RCC 7860 (cell line): ENCODE data around the gene CKS2.

ENCODE experiments used
- DNase-seq: peaks from one replicate; pipeline ENCODE4 v3.0.0-alpha.2; 2015; ENCODE audit warnings: low spot score
- FAIRE-seq: peaks from 2 replicates; lab custom pipeline; 2012; peaks lifted over from hg19 to GRCh38; lab: Jason Lieb, UNC

Gene CKS2

DNA sequence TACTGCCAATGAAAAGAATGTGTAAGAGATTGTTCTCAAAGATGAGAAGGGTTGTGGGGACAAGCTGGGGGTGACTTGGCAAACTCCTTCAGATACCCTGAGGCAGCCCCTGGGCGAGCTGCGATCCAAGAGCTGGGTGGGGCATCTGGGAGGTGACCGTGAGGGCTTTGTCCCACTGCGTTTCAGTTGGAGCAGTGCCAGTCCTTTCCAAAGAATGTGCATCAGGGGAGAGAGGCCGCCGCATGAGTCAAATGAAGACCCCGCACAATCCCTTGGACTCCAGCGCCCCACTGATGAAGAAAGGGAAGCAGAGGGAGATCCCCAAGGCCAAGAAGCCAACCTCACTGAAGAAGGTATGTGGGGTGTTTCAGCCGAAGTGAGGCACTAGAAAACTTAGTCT lies 35.7 kb downstream of the CKS2 start:
- FAIRE-seq (no peak), DNase-seq (no peak)

DNA sequence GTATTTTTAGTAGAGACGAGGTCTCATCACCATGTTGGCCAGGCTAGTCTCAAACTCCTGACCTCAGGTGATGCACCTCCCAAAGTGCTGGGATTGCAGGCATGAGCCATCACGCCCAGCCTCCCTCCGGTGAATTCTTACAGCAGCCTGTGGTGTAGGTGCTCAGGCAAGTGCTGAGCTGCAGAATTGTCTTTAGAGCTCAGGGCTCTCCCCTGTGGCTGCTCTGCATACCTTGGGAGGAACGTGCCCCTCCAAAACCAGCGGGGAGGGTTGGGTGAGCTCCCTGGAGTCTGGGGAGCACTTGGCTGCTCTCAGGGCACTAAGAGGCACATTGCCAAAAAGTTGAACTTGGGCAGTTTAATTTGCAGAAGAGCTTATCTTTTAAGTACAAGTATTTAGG lies 36.7 kb downstream of the CKS2 start:
- no peak for DNase-seq
- FAIRE-seq: no peak

DNA sequence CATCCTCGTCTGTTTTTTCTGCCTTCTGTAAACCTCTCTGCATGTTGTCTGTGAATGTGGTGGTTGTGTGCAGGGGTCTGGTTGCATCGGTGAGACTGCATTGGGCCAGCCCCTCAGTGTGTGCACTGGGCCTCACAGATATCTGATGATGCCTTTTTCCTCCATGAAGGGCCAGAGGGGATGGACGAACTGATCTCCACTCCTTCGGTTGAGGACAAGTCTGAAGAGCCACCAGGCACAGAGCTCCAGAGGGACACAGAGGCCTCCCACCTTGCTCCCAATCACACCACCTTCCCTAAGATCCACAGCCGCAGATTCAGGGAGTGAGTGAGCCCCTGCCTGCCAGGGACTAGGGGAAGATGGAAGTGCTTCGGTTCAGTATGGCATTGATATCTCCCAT lies 38.6 kb downstream of the CKS2 start:
- DNase-seq (no peak), FAIRE-seq (no peak)

DNA sequence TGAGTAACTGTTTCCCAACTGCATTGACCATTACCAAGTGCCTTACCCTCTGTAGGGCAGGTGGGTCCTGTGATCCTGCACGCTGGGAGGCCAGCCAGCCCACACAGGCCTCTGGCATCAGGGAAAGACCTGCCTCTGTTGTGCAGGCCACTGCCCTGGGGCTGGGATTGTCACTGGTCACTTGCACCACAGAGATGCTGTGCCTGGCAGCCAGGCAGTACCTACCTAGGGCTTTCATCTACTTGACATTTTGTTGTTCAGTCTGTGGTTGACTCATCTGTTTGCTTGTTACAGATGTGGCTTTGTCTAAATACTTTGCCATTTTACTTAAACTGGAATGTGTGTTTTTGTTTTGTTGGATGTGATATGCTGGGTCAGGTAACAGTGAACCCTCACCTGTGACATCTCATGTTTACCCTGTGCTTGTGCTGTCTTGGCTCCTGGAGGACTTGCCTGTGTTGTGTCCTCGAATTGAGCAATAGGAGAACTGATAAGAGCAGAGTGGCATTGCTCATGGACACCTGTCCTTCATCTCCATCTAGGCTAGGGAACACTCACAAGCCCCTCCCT lies 40.1 kb downstream of the CKS2 start:
- FAIRE-seq (no peak), DNase-seq (no peak)

DNA sequence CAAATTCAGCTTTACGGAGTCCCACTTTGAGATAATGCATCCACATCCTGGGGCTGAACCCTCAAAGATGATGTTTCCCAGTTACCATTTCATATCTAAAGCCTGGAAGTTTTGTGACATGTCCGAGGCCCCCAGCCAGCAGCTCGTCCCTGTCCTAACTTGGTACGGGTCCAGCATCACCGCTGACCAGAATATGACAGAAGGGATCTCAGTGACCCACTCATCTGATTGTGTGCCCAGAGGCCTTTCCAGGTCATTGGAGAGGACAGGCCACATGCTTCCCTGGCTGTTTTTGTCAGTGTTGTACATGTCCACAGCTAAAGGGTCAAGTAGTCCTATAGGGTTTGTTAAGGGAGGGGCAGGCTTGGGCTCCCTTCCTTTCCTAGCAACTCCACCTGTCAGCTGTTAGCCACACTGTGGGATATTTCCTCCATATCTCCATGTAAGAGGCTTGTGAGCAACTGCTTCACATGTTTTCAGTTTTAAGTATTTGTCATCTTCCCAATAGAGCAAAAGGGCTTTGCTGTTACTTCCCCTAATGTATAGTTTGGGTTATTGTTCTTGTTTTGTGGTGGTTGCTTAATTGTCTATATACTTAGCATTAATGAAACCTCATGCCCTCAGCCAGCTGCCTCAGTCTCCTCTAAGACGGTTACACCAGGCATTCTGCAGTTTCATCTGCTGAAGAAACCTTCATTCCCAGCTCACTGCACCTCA lies 40.7 kb downstream of the CKS2 start:
- FAIRE-seq: no peak
- no peak for DNase-seq

DNA sequence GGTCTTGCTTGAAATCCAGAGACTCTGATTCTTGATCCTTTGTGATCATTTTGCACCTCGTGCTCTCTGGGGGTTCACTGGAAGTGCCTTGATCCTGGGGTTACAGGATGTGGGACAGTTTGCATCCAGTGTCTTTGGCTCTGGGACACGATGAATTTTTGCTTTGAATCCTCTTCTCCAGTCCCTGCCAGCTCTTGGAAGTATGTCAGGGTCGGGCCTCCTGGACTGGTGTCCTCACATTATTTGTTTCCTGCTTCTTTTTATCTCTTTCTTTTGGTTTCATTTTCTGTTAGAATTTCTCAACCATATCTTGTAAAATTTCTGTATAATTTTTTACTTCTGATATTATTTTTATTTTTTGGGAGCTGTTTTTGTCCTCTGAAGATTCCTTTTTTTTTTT lies 41.5 kb downstream of the CKS2 start:
- DNase-seq (no peak), FAIRE-seq (no peak)

DNA sequence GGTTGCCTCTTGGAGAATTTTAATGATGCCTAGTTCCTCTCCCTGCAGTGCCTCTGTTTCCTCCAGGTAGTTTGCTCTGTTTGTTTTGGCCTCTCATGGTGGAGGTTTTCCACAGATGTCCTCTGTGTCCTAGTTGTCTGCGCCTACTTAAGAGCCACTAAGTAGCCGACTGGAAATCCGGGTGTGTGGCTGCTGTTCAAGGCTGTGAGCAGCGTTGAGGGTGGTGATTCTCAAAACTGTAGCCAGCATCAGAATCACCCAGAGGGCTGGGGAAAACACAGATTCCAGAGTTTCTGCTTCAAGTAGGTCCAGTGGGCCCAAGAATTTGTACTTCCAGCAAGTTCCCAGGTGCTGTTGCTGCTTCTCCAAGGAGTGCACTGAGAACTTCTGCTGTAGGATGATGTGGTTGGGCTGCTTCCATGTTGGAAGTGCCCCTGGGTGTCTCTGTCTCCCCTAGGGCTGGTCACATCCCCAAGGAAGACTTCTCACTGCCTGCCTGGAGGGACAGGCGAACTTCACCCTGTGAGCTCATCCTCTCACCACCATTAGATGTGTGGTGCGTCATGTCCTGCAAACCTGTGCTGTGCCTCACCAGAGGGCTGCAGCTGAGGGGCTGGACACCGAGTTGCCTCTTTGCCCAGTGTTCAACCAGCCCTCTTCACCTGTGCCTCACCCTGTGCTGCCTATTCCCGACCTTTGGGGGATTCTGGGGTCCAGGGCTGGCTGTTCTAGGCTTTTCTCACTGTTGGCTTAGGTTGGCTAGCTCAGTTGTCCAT lies 42.1 kb downstream of the CKS2 start:
- no peak for DNase-seq
- no peak for FAIRE-seq

DNA sequence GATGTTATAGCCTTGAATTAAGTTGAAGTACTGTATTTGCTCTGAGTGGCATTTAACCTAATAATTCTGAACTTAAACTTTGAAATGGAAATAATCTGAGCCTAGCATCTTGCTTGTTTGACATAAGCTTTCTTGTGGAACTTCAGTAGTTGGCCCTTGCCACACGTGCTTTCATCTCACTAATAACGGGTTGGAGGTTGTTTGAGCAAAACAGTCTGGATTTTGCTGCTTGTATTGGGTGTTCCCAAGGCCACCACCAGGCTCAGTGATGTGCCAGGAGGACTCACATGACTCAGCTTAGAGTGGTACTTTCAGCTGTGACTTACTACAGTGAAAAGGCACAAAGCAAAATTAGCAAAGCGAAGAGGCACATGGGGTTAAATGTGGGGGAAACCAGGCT lies 43.0 kb downstream of the CKS2 start:
- no peak for FAIRE-seq

DNA sequence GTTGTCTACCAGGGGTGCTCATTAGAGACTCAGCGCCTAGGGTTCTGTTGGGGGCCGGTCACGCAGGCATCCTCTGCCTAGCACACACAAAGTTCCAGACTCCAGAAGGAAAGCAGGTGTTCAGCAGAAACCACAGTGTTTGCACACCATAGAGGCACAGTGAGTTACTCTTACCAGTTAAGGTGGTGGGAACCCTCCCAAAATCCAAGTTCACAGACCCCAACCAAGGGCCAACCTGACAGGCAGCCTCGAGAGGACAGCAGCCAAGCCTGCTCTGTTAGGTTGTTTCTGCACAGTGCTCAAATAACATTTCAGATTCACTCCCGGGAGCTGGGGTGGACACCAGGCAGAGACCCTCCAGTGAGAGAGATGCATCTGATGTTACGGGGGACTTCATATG lies 43.5 kb downstream of the CKS2 start:
- DNase-seq (no peak), FAIRE-seq (no peak)

More for the DNA sequence above, 43.0 kb downstream of the CKS2 start:
- DNase-seq: no peak

DNA sequence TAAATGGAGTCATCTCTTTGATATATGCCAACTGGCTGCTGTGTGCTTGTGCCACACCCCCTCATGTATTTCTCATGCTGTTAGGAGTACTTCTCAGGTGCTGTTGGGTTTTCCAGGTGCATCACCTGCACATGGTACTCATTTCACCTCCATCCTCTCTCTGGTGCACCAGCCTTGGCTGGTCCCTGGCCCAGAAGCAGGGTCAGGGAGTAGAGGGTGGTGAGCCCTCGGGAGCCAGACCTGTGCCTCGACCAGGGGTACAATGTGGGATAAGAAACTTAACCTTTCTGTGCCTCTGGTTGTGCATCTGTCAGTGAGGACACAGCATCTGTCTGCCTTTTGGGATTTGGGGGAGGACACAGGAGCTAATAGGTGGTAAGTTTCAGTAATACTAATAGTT lies 45.8 kb downstream of the CKS2 start:
- FAIRE-seq (no peak), DNase-seq (no peak)

DNA sequence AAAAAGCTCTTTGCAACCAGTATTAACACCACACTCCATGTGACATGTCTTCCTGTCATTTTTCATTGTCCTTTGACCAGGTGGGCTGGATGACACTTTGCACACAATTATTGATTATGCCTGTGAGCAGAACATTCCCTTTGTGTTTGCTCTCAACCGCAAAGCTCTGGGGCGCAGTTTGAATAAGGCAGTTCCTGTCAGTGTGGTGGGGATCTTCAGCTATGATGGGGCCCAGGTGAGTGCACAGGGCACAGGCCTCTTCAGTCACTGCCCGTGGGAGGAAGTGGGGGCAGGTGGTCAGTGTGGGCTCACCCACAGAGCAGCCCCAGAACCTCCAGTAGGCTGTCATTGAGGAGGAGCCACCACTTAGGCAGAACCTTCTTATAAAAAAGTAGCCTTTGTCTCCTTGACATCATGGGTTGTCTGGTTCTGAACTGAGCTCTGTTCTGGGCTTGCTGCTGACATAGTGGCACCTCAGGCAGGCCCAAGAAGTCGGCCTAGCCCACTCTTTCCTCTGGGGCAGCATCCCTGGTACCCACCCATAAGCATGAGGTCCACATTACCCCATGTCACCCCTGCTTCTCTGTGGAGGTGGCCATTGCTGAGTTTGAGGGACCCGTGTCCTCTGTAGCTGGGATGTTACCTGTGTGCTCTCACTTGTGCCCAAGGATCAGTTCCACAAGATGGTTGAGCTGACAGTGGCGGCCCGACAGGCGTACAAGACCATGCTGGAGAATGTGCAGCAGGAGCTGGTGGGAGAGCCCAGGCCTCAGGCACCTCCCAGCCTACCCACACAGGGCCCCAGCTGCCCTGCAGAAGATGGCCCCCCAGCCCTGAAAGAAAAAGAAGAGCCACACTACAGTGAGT lies 46.6 kb downstream of the CKS2 start:
- no peak for DNase-seq
- FAIRE-seq: no peak

DNA sequence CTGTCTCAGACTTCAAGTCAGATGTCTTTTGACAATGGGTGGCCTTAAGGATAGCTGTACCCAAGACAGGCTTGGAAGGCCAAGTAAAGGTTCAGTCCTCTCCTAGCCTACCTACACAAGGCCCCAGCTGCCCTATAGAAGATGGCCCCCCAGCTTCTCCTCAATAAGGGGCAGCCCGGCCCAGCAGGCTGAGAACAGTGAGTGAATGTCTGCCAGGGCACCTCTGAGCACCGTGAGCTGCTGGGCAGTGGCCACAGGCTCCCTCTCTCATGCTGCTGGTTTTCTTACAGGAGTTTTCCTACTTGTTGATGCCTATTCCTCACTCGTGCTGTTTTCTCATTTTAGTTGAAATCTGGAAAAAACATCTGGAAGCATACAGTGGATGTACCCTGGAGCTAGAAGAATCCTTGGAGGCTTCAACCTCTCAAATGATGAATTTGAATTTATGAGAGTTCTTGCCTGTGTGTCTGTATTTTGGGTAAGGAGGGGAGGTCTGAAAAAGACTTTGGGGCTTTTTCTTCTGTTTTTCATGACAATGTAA lies 47.5 kb downstream of the CKS2 start:
- DNase-seq: no peak
- no peak for FAIRE-seq

DNA sequence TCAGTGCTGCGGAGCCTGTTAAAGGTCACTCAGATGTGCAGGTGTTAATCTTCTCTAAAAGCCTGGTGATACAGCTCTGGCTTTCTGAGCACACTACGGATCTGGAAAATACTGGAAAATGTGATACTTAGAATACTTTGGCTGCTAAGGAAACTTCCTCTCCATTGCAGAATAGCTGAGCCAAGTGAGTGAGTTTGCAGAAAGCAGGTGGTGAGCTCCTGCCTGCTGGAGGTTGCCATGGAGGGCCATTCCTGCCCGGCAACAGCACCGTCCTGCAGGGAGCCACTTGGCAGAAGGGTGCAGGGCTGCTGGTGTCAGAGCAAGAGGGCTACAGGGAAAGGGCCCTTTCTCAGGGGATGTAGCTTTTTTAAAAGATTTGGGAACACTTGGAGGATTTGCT lies 48.0 kb downstream of the CKS2 start:
- DNase-seq (no peak), FAIRE-seq (no peak)

DNA sequence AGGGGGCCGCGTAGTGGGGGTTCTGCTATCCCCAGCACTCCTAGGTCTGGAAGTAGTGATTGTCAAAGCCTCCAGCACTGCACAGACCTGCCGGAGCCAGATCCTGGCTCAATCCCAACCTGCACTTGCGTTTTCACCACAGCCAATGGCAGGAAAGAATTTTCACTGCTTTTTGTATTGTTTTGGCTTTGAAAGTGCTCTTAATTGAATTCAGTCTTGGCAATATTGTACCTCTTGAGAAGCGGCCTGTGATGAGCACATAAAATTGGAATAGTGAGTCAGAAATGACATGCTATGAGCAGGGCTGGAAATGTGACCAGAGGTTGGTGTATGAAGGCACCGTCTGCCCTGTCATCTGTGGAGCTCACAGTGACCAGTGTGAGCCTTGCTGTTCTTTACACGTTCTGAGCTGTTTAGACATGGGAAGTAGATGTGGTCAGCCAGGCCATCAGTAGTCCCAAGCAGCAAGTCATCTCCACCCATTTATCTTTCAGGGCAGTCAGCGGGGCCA lies 48.8 kb downstream of the CKS2 start:
- DNase-seq (no peak), FAIRE-seq (no peak)

DNA sequence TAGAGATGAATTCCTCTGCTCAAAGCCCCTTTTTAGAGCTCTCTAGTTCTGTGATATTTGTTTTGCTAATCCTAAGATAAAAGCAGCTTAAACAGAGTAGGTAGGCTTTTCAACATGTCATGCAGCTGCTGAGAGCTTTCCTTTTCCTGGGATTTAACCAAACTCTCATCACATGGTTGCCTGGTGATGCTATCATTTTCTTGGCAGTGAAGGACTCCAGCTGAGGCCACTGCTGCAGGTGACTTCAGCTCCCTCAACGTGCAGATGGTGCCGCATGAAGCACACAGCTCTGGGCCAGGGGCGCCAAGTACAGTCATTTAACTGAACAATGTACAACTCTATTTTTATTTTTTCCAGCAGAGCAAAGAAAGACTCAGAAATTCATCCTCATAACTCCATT lies 49.5 kb downstream of the CKS2 start:
- FAIRE-seq: no peak
- no peak for DNase-seq

DNA sequence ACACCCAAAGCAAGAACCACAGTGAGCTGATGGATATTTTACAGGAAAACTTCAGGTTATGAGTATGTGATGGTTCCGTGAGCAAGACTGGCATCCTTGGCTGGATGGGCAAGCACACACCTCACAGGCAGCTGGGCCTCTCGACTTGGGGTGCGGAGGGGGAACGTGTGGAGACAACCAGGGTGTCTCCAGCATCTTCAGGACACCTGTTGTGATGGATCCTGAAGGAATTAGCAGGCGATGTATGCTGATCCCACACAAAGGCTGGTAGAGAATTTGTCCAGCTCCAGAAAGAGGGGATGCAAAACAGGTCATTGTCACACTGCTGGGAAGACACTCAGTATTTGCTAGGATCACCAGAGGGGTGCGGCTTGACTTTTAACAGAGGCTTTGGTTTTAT lies 50.0 kb downstream of the CKS2 start:
- DNase-seq (no peak), FAIRE-seq (no peak)

DNA sequence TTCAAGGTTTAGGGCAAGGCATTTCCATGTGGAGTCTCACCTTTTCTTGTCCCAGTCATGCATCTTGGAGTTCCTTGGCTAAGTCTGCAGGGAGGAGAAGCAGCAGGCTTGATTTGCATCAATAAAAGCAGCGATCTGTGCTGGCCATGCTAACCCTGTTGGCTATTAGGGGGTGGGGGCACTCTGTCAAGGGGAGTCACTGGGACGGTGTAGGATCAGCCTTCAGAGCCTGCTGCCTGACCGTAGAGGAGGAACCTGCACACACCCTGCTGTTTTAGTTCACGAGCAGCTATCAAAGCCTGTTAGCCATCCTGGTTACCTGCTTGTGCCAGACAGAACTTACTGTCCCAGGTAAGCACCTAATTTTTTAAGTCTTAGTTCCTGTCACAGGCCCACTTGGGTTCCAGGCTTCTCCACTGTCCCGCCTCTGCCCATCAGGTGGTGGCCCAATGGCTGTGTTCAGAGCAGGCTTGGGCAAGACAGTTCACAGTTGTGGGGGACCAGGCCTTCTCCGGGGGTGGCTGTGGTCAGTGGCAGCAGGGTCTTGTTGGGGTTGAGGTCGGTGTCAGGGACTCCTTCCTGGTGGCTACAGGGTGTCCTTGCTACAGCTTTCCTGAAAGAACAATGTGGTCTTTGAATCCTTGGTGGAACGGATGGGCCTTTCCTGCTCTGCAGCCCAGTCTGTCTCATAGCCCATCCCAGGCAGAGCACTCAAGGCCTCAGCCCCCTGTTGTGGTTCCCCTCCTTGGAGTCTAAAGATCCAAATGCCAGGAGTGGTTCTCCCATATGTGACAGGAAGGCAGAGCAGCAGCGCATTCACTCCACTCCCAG lies 51.0 kb downstream of the CKS2 start:
- no peak for FAIRE-seq
- no peak for DNase-seq

DNA sequence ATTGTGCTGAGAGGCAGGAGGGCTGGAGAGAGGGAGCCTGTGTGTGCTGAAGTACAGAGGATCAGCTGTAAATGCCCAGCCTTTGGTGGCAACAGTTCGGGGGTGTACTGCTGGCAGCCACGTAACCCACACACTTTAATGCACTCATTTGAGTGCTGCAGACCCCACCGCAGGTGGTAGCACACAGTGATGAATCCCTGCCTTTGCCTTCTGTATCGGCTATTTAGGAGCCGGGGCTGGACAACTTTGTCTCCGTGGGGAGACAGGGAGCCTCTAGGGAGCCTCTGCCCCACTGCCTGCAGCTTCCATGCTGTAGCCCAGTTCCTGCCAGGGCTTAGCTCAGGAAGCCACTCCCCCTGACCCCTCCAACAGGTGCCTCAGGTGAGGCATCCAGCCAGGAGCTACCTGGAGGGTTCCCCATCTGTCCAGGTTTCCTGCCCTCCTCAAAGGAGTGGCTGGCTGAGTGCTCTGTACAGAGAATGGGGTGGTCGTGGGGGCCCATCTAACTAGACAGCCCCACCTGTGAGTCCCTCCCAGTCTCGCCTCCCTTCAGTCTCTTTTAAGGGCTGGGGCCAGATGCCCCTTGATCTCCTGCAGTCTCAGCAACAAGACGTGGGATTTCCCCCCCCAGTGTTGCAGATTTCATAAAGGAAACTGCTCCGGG lies 51.8 kb downstream of the CKS2 start:
- FAIRE-seq: no peak
- no peak for DNase-seq

DNA sequence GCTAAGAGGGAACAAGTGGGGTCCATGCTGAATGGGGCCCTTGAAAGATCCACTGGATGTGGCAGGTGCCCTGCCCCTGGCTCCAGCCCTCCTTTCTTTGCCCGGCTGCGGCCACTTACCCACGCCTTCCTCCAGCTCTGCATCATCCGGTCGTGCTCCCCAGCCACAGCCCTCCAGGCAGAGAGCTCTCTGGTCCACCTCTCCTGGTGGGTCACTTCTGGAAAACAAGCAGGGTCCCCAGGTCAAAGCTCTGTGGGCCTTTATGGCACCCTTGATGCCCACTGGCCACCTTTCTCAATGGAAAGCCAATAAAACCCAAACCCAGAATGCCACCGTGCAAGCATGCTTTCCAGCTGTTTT lies 52.3 kb downstream of the CKS2 start:
- DNase-seq (no peak), FAIRE-seq (no peak)
